AG10803 (cell line): ENCODE measurements around the gene UNCX.
"Not testable (repeated sequence)": the region's sequence is repeated elsewhere in the genome, so short reads cannot be mapped to it uniquely, and the experiment has no call there.

ENCODE experiments used
- DNase-seq: peaks from one replicate; pipeline ENCODE4 v3.0.0; 2010; ENCODE audit warnings: low read depth
- H3K4me3 ChIP-seq: 2 replicates; pipeline ENCODE4 v1.5.1; 2011; ENCODE audit warnings: mild to moderate bottlenecking, low read length, control low read depth
- TF ChIP-seq, protein P1 (sequence below): conservative IDR thresholded peaks from 2 replicates; pipeline ENCODE4 v1.5.1; 2011; ENCODE audit warnings: mild to moderate bottlenecking, low read length, control low read depth, inconsistent platforms

The UNCX gene

DNA sequence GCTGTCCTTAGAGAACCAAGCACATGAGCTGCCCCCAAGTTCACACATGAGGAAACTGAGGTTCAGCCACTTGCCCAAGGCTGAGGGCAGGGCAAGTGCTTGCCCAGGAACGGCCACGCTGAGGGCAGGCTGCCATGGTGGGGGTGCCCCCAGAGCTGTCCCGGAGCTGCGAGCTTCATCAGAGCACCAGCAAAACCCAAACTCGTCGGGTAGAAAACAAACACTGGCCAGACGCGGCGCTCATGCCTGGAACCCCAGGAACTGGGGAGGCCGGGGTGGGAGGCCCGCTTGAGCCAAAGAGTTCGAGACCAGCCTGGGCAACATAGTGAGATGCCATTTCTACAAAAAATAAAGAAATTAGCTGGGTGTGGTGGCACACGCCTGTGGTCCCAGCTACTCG is 38.4 kb downstream of the UNCX start:
- no peak for DNase-seq
- TF ChIP-seq, protein P1, sequence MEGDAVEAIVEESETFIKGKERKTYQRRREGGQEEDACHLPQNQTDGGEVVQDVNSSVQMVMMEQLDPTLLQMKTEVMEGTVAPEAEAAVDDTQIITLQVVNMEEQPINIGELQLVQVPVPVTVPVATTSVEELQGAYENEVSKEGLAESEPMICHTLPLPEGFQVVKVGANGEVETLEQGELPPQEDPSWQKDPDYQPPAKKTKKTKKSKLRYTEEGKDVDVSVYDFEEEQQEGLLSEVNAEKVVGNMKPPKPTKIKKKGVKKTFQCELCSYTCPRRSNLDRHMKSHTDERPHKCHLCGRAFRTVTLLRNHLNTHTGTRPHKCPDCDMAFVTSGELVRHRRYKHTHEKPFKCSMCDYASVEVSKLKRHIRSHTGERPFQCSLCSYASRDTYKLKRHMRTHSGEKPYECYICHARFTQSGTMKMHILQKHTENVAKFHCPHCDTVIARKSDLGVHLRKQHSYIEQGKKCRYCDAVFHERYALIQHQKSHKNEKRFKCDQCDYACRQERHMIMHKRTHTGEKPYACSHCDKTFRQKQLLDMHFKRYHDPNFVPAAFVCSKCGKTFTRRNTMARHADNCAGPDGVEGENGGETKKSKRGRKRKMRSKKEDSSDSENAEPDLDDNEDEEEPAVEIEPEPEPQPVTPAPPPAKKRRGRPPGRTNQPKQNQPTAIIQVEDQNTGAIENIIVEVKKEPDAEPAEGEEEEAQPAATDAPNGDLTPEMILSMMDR, result no peak
- no peak overlapping the region for H3K4me3 ChIP-seq

DNA sequence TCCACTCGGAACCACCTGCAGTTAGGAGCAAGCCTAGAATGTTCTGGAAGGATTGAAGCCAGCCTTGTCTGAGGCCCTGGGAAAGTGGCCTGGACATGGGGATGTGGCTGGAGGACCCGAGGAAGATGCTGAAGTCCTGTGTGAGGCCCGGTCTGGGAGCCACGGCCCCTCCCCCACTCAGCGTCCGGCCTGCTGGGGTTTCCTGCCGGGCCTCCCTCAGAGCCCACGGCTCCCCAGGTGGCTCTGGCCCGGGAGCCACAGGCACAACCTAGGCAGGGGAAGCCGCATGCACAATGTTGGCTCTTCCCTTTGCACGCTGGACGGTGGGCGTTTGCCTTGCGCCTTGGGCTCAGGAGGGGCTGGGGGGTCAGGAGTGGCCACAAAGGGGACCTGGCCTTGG is 39.0 kb downstream of the UNCX start:
- H3K4me3 ChIP-seq, result no peak overlapping the region
- TF ChIP-seq, protein P1, result no peak
- DNase-seq, result no peak

DNA sequence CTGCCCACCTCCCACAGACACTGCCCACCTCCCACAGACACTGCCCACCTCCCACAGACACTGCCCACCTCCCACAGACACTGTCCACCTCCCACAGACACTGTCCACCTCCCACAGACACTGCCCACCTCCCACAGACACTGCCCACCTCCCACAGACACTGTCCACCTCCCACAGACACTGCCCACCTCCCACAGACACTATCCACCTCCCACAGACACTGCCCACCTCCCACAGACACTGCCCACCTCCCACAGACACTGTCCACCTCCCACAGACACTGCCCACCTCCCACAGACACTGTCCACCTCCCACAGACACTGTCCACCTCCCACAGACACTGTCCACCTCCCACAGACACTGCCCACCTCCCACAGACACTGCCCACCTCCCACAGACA is 39.5 kb downstream of the UNCX start:
- H3K4me3 ChIP-seq, DNase-seq: not testable (repeated sequence)

DNA sequence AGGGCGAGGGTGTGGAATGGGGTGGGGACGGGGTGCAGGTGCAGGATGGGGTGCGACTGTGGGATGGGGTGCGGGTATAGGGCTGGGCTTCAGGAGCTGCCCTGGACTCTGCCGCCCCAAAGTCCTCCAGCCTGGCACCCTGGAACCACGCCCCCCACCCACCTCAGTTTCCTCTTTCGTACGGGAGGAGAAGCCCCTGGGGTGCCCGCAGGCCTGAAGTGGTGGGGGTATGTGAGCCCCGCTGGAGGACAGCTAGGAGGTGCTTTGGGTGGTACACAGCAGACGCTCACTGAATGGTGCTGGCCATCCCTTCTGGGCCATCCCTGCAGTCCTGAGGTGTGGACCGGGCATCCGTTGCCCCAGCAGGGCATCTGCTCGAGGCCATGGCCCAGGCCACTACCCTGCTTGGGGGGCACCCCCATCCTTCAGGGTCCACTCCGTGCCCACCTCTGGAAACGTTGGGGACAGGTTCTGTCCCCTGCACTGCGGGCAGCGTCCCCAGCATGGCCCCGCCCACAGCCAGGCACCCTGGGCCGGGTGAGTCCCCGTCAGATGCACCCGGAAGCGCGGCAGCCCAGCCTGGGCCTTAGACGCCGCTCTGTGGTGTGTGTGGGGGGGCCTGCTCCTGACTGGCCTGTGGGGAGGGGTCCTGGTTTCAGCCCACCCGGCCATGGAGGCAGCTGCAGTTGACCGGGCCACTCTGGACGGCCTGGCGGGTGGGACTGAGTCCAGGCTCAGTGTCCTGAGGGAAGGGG is 41.6 kb downstream of the UNCX start:
- H3K4me3 ChIP-seq, result no peak overlapping the region
- TF ChIP-seq, protein P1, result no peak
- DNase-seq, result no peak

DNA sequence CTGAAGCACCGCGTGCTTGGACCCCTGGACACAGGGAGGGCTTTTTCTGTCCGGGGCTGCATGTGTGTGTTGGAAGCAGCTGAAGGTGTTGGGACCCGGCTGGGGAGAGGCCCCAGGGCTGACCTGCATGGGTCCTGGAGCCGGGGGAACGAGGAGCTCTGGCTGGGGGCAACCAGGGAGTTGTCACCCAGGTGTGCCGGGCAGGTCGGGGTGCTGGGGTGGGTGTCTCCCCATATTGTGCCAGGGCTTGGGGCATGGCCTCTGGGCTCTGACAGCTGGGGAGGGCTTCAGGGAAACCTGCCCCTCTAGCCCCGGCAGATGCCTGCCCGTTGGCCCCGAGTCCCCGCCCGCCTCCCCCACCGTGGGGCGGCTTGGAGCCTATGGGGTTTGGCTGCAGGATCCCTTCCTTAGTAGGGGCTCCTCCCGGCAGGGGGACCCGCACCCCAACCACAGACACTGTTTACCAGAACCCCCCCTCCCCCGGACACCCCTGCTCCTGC is 42.3 kb downstream of the UNCX start:
- no peak for DNase-seq
- H3K4me3 ChIP-seq, result no peak overlapping the region
- TF ChIP-seq, protein P1, result no peak

DNA sequence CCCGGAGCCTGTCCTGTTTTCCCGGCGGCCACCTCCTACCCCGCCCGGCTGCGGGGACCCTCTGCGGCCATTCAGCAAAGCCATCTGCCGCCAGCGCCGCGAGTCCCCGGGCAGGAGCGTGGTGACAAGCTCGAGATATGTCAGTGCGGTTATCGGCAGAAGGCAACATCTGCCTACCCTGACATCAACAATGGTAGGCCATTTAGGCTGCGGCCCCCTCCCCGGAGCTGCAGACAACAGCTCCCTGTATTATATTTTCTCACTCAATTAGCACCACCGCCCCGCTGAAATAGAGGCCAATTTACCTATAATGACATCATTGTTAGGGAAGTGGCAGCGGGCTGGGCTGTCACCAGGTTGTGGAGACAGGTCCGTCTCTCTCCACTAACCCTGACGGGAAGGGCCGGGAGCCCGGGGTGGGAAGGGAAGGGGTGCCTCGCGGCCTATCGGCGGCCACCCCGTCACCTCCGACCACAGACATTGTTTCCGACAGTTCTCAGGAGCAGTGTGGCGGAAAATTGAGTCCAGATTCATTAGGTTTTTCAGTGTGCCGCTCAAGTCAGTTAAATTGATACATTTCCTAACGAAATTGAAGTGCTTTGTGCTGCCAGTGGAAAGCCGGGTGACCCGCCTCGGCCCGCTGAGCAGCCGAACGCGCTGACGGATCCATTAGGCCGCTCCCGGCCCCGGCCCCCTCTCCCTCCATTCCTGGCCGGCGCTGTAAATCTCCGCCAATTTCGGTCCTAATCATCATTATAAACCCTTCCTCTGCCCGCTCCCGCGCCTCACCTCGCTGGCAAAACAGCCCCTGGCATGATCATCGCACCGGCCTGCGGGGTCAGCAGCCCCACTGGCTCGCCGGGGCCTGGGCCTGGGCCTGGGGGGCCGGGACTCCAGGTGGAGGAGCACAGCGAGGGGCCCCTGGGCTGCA is 43.0 kb downstream of the UNCX start:
- no peak for DNase-seq
- H3K4me3 ChIP-seq, result no peak overlapping the region
- TF ChIP-seq, protein P1, result no peak

DNA sequence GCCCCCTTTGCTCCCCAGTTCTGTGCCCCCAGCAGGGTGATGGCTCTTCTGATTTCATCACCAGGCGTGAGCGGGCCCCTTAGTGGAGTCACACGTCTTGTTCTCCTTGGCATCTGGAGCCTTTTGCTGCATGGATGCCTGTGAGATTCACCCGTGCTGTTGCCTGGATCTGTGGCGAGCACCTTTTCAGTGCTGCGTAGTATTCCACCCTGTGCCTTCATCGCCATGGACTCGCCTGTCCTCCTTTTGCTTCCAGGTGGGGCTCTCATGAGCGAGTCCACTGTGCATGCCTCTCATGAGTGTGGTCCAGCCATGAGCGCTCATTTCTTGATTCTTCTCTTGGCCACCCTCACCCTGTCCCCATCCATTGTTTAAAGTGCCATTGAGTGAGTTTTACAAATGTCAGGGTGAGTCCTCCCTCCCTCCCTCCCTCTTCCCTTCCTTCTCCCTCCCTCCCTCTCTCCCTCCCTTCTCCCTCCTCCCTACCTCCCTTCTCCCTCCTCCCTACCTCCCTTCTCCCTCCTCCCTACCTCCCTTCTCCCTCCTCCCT is 44.0 kb downstream of the UNCX start:
- TF ChIP-seq, protein P1, result no peak
- no peak overlapping the region for H3K4me3 ChIP-seq
- DNase-seq, result no peak
